ENCODE measurements around the gene CAMK2G.

The CAMK2G gene

GRCh38 chr10:73859784-73860491 is 14.4 kb downstream of the CAMK2G start:
- DNase-seq = no peak

- no peak for DNase-seq
Measured at GRCh38 chr10:73859428-73859783, 14.9 kb downstream of the CAMK2G start.

- DNase-seq = no peak
Measured at GRCh38 chr10:73858750-73859427, 15.5 kb downstream of the CAMK2G start.

GRCh38 chr10:73858013-73858708 is 16.2 kb downstream of the CAMK2G start:
- DNase-seq = no peak

- DNase-seq = no peak
Measured at GRCh38 chr10:73857446-73857845, 16.9 kb downstream of the CAMK2G start.

- DNase-seq = peak; percentile 7
Measured at GRCh38 chr10:73856261-73856660, 18.1 kb downstream of the CAMK2G start.

GRCh38 chr10:73855413-73855812 is 18.9 kb downstream of the CAMK2G start:
- DNase-seq = no peak

- DNase-seq = no peak
Measured at GRCh38 chr10:73854310-73854709, 20.0 kb downstream of the CAMK2G start.

- no peak for DNase-seq
Measured at GRCh38 chr10:73853196-73853595, 21.2 kb downstream of the CAMK2G start.

- no peak for DNase-seq
Measured at GRCh38 chr10:73850863-73851461, 23.4 kb downstream of the CAMK2G start.

- no peak for DNase-seq
Measured at GRCh38 chr10:73850211-73850610, 24.1 kb downstream of the CAMK2G start.

GRCh38 chr10:73848821-73849489 is 25.4 kb downstream of the CAMK2G start:
- peak; percentile 68 for DNase-seq

GRCh38 chr10:73847031-73847430 is 27.3 kb downstream of the CAMK2G start:
- no peak for DNase-seq

- no peak for DNase-seq
Measured at GRCh38 chr10:73843261-73843660, 31.1 kb downstream of the CAMK2G start.

GRCh38 chr10:73842349-73842748 is 32.0 kb downstream of the CAMK2G start:
- no peak for DNase-seq

GRCh38 chr10:73841526-73842285 is 32.6 kb downstream of the CAMK2G start:
- no peak for DNase-seq

GRCh38 chr10:73841061-73841421 is 33.3 kb downstream of the CAMK2G start:
- DNase-seq = no peak

- DNase-seq = no peak
Measured at GRCh38 chr10:73840403-73841060, 33.8 kb downstream of the CAMK2G start.

GRCh38 chr10:73840056-73840402 is 34.3 kb downstream of the CAMK2G start:
- DNase-seq = no peak

- no peak for DNase-seq
Measured at GRCh38 chr10:73839276-73839966, 34.9 kb downstream of the CAMK2G start.

GRCh38 chr10:73838827-73839226 is 35.5 kb downstream of the CAMK2G start:
- DNase-seq = no peak
